Suprapubic skin (tissue), 4 donors: ENCODE results near the gene RAPGEF6.

ENCODE experiments used
- CTCF ChIP-seq, 2 donors: fragments of 200-600 bp in 1 of 2; fragments of 450-650 bp in 1 of 2; sonication (generic) in 1 of 2; IDR thresholded peaks; one replicate each; pipeline ENCODE4 v1.5.1; 2016 to 2019; ENCODE audit warnings: antibody characterized with exemption in 2 of 2, mild to moderate bottlenecking in 1 of 2, moderate library complexity in 1 of 2
- EP300 ChIP-seq: sonication (generic); formaldehyde crosslinking; IDR thresholded peaks from one replicate; pipeline ENCODE4 v1.6.1; 2017; ENCODE audit warnings: antibody characterized with exemption
- POLR2AphosphoS5 ChIP-seq, 3 donors: sonication (generic); formaldehyde crosslinking; IDR thresholded peaks; one replicate each; pipeline ENCODE4 v1.6.1; 2017; ENCODE audit warnings: antibody characterized with exemption in 3 of 3

GRCh38 chr5:131617140-131617822 lies 17.7 kb downstream of the RAPGEF6 start:
- TF ChIP-seq CTCF (IDR thresholded peaks at IDR 0.05) (no peak), POLR2AphosphoS5 (IDR thresholded peaks at IDR 0.05) (no peak), EP300 (no peak)
